ENCODE data around the gene AQP5.

The AQP5 gene

GRCh38 chr12:49967777-49968250 is 6.1 kb downstream of the AQP5 start:
- TF ChIP-seq SPI1 (IDR thresholded peaks at IDR 0.05; ENCODE audit: borderline replicate concordance, low read depth) (no peak), POLR2AphosphoS5 (IDR thresholded peaks at IDR 0.05; ENCODE audit: low read depth) (no peak)
- TF ChIP-seq, protein P1, sequence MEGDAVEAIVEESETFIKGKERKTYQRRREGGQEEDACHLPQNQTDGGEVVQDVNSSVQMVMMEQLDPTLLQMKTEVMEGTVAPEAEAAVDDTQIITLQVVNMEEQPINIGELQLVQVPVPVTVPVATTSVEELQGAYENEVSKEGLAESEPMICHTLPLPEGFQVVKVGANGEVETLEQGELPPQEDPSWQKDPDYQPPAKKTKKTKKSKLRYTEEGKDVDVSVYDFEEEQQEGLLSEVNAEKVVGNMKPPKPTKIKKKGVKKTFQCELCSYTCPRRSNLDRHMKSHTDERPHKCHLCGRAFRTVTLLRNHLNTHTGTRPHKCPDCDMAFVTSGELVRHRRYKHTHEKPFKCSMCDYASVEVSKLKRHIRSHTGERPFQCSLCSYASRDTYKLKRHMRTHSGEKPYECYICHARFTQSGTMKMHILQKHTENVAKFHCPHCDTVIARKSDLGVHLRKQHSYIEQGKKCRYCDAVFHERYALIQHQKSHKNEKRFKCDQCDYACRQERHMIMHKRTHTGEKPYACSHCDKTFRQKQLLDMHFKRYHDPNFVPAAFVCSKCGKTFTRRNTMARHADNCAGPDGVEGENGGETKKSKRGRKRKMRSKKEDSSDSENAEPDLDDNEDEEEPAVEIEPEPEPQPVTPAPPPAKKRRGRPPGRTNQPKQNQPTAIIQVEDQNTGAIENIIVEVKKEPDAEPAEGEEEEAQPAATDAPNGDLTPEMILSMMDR (IDR thresholded peaks at IDR 0.05; ENCODE audit: insufficient read depth, low read length), result no peak
- H3K27ac ChIP-seq (replicated peaks), result no peak overlapping the region
- H3K27me3 ChIP-seq (ENCODE audit: insufficient read depth, poor library complexity, severe bottlenecking), result peaks cover 11% of the 10 kb centered on the region
- H3K4me3 ChIP-seq (replicated peaks; ENCODE audit: insufficient read depth, low read length), result peak overlapping the region; percentile 32
- DNase-seq (ENCODE audit: low read depth in 1 of 2, low spot score in 1 of 2), result no peak

DNA sequence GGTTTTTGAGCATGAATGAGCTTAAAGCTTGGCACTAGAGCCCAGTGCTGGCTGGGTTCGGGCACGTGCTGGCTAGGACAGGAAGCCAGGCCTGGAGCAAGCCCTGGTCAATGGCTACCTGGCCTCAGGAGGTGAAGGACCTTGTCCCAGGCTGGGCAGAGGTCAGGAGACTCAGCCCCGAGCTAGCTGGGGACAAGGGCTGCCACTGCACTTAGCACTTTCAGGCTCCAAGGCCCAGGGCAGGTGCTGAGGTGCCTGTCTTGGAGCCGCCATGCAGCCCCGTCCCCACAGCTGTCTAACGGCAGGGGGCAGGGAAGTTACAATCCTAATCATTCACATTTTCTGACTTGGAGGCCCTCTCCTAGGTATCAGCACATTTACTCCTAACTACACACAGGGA is 6.8 kb downstream of the AQP5 start:
- TF ChIP-seq REST (IDR thresholded peaks at IDR 0.05; ENCODE audit: insufficient replicate concordance, low read depth), result no peak
- TF ChIP-seq POLR2AphosphoS5 (IDR thresholded peaks at IDR 0.05; ENCODE audit: low read depth), result no peak
- TF ChIP-seq SPI1 (IDR thresholded peaks at IDR 0.05; ENCODE audit: borderline replicate concordance, low read depth), result no peak
- TF ChIP-seq, protein P1 (IDR thresholded peaks at IDR 0.05; ENCODE audit: insufficient read depth, low read length), result no peak
- no peak for TF ChIP-seq GABPA (IDR thresholded peaks at IDR 0.05; ENCODE audit: low read depth)
- DNase-seq (ENCODE audit: low read depth in 1 of 2, low spot score in 1 of 2), result no peak
- H3K27me3 ChIP-seq (ENCODE audit: insufficient read depth, poor library complexity, severe bottlenecking), result peaks cover 6% of the 10 kb centered on the region
- no peak overlapping the region for H3K27ac ChIP-seq (replicated peaks)
- H3K4me3 ChIP-seq (replicated peaks; ENCODE audit: insufficient read depth, low read length), result no peak overlapping the region

DNA sequence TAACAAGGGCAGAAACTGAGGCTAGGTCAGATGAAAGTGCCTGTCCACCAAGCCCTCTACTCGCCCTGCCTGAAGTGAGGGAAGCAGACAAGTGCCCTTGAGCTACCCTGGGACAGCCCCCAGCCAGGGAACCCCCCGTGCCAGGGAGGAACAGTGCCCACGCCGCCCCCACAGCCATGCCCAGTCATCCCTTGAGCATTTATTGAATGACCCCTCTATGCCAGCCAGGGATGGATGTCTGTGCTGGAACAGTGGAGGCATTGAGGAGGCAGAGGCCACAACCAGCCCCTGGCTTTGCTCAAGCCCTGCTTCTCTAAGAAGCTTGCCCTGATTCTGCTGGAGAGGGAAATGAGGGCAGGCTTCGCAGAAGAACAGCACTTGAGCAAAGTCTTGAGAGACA is 7.4 kb downstream of the AQP5 start:
- no peak for DNase-seq (ENCODE audit: low read depth in 1 of 2, low spot score in 1 of 2)
- H3K27me3 ChIP-seq (ENCODE audit: insufficient read depth, poor library complexity, severe bottlenecking), result peaks cover 3% of the 10 kb centered on the region
- no peak overlapping the region for H3K4me3 ChIP-seq (replicated peaks; ENCODE audit: insufficient read depth, low read length)
- no peak for TF ChIP-seq POLR2AphosphoS5 (IDR thresholded peaks at IDR 0.05; ENCODE audit: low read depth)
- TF ChIP-seq, protein P1 (IDR thresholded peaks at IDR 0.05; ENCODE audit: insufficient read depth, low read length), result no peak
- TF ChIP-seq SPI1 (IDR thresholded peaks at IDR 0.05; ENCODE audit: borderline replicate concordance, low read depth), result no peak
- TF ChIP-seq GABPA (IDR thresholded peaks at IDR 0.05; ENCODE audit: low read depth), result no peak
- no peak for TF ChIP-seq REST (IDR thresholded peaks at IDR 0.05; ENCODE audit: insufficient replicate concordance, low read depth)
- no peak overlapping the region for H3K27ac ChIP-seq (replicated peaks)

Measured in HL-60 (cell line).